Measurements from ENCODE around the gene SCUBE3.

DNA sequence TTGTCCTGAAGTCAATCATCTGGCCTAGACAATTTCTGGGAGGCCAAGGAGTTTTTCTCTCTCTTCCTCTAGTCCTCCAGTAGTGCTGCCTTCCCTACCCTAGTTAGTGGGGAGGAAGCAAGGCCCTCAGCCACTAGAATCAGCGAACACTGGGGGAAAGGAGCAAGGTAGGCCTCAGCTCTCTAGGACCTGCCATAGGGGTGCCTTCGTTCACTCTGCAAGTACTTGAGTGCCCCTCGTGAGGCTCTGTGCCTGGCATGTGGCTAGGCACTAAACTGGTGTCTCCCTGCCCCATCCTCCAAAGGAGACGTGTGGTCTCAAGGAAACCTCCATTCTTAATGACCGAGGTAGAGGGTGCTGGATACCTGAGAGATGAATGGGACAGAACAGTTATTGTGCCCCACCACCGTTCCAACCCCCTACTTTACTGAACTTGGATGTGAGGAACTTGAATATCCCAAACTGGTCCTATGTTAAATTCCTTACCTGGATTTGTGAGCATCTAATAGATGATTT is 84.9 kb downstream of the SCUBE3 start:
- no peak for TF ChIP-seq POLR2A (IDR thresholded peaks at IDR 0.05)
- TF ChIP-seq, protein P1, sequence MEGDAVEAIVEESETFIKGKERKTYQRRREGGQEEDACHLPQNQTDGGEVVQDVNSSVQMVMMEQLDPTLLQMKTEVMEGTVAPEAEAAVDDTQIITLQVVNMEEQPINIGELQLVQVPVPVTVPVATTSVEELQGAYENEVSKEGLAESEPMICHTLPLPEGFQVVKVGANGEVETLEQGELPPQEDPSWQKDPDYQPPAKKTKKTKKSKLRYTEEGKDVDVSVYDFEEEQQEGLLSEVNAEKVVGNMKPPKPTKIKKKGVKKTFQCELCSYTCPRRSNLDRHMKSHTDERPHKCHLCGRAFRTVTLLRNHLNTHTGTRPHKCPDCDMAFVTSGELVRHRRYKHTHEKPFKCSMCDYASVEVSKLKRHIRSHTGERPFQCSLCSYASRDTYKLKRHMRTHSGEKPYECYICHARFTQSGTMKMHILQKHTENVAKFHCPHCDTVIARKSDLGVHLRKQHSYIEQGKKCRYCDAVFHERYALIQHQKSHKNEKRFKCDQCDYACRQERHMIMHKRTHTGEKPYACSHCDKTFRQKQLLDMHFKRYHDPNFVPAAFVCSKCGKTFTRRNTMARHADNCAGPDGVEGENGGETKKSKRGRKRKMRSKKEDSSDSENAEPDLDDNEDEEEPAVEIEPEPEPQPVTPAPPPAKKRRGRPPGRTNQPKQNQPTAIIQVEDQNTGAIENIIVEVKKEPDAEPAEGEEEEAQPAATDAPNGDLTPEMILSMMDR (IDR thresholded peaks at IDR 0.05): no peak
